ENCODE data around the gene DENND1C.

DENND1C gene

DNA sequence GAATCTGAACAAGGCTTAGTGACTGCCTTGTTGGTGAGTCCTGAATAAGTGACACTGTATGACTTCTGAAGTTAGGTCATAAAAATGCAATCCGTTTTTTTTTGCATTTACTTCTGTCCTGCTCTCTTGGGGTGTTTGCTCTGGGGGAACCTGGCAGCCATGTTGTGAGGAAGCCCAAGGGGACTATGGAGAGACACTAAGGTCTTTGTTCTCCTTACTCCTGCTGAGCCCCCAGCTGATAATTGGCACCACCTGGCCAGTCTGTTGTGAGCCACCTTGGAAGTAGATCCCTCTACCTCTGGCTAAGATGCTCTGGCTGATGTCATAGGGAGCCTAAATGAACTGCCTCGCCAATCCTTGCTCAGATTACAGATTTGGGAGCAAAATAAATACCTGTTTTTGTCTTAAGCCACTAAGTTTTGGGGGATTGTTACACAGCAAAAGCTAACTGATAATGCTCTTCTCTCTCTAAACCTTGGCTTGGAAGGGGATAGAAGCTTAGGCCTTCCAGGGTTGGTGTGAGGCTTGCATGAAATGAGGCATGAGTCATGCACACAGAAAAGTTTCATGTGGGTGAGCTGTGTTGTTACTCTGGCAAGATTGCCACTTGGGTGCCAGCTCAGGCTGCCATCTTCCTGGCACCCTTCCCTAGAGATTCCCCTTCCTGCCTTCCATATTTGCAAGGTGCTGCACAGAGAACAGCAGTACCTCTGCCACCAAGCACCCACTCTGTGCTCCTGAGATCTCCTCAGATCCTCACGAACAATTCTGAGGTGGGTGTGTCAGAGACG, 10.4 kb upstream of the DENND1C start:
- no peak for DNase-seq
- no peak overlapping the region for H3K27ac ChIP-seq
- no peaks in the 10 kb centered on the region for H3K27me3 ChIP-seq (ENCODE audit: insufficient read depth, low read depth, severe bottlenecking)
- no peak overlapping the region for H3K4me3 ChIP-seq (ENCODE audit: low read depth, low read length)
- peaks cover 3% of the 10 kb centered on the region for H3K9me3 ChIP-seq (ENCODE audit: severe bottlenecking)
- TF ChIP-seq, protein P1, sequence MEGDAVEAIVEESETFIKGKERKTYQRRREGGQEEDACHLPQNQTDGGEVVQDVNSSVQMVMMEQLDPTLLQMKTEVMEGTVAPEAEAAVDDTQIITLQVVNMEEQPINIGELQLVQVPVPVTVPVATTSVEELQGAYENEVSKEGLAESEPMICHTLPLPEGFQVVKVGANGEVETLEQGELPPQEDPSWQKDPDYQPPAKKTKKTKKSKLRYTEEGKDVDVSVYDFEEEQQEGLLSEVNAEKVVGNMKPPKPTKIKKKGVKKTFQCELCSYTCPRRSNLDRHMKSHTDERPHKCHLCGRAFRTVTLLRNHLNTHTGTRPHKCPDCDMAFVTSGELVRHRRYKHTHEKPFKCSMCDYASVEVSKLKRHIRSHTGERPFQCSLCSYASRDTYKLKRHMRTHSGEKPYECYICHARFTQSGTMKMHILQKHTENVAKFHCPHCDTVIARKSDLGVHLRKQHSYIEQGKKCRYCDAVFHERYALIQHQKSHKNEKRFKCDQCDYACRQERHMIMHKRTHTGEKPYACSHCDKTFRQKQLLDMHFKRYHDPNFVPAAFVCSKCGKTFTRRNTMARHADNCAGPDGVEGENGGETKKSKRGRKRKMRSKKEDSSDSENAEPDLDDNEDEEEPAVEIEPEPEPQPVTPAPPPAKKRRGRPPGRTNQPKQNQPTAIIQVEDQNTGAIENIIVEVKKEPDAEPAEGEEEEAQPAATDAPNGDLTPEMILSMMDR (IDR thresholded peaks at IDR 0.05; ENCODE audit: low read depth, low read length) = no peak
- H3K36me3 ChIP-seq = no peaks in the 10 kb centered on the region

DNA sequence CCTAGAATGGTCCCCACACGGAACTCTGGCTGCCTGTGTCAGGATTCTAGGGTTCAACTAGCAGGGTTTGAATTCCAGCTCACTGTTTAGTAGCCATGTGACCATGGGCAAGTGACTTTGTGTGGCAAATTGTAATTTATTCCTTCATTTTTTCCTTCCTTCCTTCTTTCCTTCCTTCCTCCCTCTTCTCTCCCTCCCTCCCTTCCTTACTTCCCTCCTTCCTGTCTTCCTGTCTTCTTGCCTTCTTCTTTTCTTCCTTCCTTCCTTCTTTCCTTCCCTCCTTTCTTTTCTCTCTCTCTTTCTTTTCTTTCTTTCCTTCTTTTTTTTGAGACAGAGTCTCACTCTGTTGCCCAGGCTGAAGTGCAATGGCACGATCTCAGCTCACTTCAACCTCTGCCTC, 8.5 kb upstream of the DENND1C start:
- H3K9me3 ChIP-seq (ENCODE audit: severe bottlenecking) = peaks cover 3% of the 10 kb centered on the region
- TF ChIP-seq, protein P1 (IDR thresholded peaks at IDR 0.05; ENCODE audit: low read depth, low read length) = no peak

DNA sequence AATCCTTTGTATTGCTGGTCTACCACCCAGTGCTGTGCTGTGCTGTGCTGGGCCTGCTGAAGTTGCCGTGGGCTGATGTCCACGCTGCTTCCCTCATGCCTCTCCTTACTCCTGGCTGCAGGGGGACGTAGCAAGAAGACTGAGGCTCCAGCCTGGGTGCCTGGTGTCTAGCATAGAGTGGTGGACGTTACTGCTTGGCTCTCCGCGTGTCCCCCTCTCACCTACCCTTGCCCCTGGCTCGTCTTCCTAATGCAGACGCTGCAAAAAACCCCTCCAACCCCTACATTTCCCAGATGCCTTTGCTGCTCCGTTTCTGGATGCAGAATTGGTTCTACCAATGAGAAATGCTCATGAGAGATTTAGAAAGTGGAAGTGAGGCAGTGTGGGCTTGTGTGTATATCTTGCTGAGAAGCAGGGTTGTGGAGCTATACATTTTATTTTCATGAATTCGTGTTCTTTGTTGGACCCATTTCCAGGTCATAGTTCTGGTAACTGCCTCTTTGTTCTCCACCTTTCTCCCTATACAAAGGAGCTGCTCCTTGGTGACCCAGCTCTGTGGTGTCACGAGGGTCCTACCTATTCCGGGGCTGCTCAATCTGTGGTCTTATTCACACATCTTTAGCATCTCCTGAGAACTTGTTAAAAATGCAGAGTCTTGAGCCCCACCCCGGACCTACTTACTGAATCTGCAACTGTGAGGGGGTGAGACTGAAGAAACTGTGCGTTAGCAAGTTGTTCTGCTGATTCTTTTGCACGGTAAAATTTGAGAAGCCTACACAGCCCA, 7.9 kb upstream of the DENND1C start:
- TF ChIP-seq, protein P1 (IDR thresholded peaks at IDR 0.05; ENCODE audit: low read depth, low read length) = no peak
- Histone ChIP-seq H3K27ac (no peak overlapping the region), H3K27me3 (ENCODE audit: insufficient read depth, low read depth, severe bottlenecking) (no peaks in the 10 kb centered on the region), H3K9me3 (ENCODE audit: severe bottlenecking) (peaks cover 3% of the 10 kb centered on the region), H3K36me3 (no peaks in the 10 kb centered on the region), H3K4me3 (ENCODE audit: low read depth, low read length) (no peak overlapping the region)
- no peak for DNase-seq

More for the DNA sequence above, 8.5 kb upstream of the DENND1C start:
- DNase-seq = no peak
- Histone ChIP-seq H3K27ac (no peak overlapping the region), H3K36me3 (no peaks in the 10 kb centered on the region), H3K4me3 (ENCODE audit: low read depth, low read length) (no peak overlapping the region), H3K27me3 (ENCODE audit: insufficient read depth, low read depth, severe bottlenecking) (no peaks in the 10 kb centered on the region)

DNA sequence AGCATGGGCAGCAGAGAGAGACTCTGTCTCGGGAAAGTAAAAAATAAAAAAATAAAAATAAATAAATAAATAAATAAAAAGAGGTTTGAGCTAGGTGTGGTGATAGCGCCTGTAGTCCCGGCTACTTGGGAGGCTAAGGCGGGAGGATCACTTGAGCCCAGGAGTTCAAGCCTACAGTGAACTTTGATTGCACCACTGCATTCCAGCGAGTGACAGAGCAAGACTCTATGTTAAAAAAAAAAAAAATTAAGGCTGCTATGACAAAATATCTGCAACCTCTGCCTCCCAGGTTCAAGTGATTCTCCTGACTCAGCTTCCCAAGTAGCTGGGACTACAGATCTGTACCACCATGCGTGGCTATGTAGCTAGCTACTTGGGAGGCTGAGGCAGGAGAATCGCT, 3.2 kb upstream of the DENND1C start:
- Histone ChIP-seq H3K27me3 (ENCODE audit: insufficient read depth, low read depth, severe bottlenecking) (no peaks in the 10 kb centered on the region), H3K4me3 (ENCODE audit: low read depth, low read length) (no peak overlapping the region), H3K36me3 (no peaks in the 10 kb centered on the region), H3K9me3 (ENCODE audit: severe bottlenecking) (no peaks in the 10 kb centered on the region), H3K27ac (no peak overlapping the region)
- no peak for DNase-seq
- TF ChIP-seq, protein P1 (IDR thresholded peaks at IDR 0.05; ENCODE audit: low read depth, low read length) = no peak

DNA sequence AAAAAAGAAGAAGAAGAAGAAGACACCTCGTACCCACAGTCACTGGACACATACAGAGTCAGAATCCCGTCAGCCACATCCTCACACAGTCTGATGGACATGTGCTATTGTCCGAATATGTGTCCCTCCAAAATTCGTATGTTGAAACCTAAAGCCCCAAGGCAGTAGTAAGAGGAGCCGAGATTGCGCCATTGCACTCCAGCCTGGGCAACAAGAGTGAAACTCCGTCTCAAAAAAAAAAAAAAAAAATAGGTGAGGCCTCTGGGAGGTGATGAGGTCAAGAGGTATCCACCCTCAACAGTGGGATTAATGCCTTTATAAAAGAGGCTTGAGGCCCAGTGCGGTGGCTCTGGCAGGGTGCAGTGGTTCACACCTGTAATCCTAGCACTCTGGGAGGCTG, 2.6 kb upstream of the DENND1C start:
- Histone ChIP-seq H3K36me3 (no peaks in the 10 kb centered on the region), H3K9me3 (ENCODE audit: severe bottlenecking) (no peaks in the 10 kb centered on the region), H3K27me3 (ENCODE audit: insufficient read depth, low read depth, severe bottlenecking) (no peaks in the 10 kb centered on the region), H3K4me3 (ENCODE audit: low read depth, low read length) (no peak overlapping the region), H3K27ac (no peak overlapping the region)
- TF ChIP-seq, protein P1 (IDR thresholded peaks at IDR 0.05; ENCODE audit: low read depth, low read length) = no peak
- DNase-seq = no peak

All from WERI-Rb-1 (cell line).